Loucy (cell line): ENCODE results near the gene CNOT3.

ENCODE experiments used
- EZH2phosphoT487 ChIP-seq: fragments of 200-600 bp; IDR thresholded peaks from 2 replicates; pipeline ENCODE4 v1.6.1; 2018; ENCODE audit warnings: antibody characterized with exemption, mild to moderate bottlenecking, moderate library complexity, borderline replicate concordance
- TF ChIP-seq, protein P1 (sequence below): fragments of 200-600 bp; sonication (generic); conservative IDR thresholded peaks from 2 replicates; pipeline ENCODE4 v1.5.1; 2014; ENCODE audit warnings: mild to moderate bottlenecking, antibody characterized with exemption, low read length

GRCh38 chr19:54158812-54159351 lies 21.3 kb downstream of the CNOT3 start:
- TF ChIP-seq, protein P1, sequence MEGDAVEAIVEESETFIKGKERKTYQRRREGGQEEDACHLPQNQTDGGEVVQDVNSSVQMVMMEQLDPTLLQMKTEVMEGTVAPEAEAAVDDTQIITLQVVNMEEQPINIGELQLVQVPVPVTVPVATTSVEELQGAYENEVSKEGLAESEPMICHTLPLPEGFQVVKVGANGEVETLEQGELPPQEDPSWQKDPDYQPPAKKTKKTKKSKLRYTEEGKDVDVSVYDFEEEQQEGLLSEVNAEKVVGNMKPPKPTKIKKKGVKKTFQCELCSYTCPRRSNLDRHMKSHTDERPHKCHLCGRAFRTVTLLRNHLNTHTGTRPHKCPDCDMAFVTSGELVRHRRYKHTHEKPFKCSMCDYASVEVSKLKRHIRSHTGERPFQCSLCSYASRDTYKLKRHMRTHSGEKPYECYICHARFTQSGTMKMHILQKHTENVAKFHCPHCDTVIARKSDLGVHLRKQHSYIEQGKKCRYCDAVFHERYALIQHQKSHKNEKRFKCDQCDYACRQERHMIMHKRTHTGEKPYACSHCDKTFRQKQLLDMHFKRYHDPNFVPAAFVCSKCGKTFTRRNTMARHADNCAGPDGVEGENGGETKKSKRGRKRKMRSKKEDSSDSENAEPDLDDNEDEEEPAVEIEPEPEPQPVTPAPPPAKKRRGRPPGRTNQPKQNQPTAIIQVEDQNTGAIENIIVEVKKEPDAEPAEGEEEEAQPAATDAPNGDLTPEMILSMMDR = no peak
- no peak for TF ChIP-seq EZH2phosphoT487
